GM12872 (cell line): ENCODE results near the gene EGFR.

Experiments
- TF ChIP-seq, protein P1 (sequence below): IDR thresholded peaks from 3 replicates; pipeline ENCODE4 v1.5.1; 2011; ENCODE audit warnings: low read depth, mild to moderate bottlenecking, low read length, moderate library complexity; ENCODE audit not compliant: insufficient read depth

EGFR gene

GRCh38 chr7:54985426-54986330 is 33.1 kb upstream of the EGFR start:
- TF ChIP-seq, protein P1, sequence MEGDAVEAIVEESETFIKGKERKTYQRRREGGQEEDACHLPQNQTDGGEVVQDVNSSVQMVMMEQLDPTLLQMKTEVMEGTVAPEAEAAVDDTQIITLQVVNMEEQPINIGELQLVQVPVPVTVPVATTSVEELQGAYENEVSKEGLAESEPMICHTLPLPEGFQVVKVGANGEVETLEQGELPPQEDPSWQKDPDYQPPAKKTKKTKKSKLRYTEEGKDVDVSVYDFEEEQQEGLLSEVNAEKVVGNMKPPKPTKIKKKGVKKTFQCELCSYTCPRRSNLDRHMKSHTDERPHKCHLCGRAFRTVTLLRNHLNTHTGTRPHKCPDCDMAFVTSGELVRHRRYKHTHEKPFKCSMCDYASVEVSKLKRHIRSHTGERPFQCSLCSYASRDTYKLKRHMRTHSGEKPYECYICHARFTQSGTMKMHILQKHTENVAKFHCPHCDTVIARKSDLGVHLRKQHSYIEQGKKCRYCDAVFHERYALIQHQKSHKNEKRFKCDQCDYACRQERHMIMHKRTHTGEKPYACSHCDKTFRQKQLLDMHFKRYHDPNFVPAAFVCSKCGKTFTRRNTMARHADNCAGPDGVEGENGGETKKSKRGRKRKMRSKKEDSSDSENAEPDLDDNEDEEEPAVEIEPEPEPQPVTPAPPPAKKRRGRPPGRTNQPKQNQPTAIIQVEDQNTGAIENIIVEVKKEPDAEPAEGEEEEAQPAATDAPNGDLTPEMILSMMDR: no peak

GRCh38 chr7:54986716-54987115 is 32.1 kb upstream of the EGFR start:
- TF ChIP-seq, protein P1: no peak

- TF ChIP-seq, protein P1: no peak
Measured at GRCh38 chr7:54987772-54988171, 31.0 kb upstream of the EGFR start.

DNA sequence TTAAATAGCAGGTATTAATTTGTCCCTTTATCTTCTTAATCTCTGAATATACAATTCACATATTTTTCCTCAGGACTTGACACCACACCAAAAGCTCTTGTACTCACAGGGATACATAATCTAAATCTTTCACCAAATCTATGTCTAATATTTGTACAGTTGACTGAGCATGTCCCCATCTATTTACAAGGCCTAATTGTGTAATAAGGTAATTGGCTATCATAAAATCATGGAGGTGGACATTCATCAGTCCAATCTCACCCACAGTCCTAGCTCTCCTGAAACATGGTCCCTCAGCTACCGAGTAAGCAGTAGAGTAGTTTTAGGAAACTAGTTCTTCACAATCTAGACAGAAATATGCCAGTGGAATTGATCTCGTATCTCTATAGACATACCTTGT is 30.3 kb upstream of the EGFR start:
- TF ChIP-seq, protein P1: no peak

DNA sequence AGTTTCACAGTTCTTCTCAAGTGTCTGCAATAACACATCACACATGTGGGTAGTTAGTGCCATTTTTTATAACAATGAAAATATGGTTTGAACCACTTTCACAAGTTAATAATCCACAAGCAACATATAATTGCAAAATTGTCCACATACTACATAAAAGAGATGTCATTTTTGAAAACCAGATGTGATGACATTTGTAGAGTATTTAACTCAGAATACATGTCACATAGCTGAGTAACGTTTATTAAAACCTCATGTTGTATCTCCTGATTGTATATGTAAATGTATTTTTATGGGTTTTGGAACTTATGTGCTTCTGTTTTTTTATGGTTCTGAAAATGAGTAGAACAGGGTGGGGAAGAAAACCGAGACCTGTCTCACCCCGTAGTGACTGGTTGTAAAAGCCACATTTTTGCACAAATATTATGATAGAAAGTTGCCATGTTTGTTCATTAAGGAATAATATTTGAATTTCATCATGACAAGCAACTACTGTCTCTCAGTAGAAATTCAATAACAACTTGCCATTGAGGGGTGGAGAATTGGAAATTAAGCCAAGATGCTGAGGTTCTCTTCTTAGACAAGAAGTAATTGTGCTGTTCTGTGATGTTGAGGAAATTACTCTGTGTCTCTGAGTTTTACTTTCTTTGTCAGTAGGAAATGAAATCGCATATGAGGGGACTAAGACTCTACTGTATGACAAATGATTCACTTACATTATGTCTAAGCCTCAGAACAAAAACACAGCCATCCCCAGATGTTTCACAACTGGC is 29.2 kb upstream of the EGFR start:
- TF ChIP-seq, protein P1: no peak

GRCh38 chr7:54991341-54991740 is 27.5 kb upstream of the EGFR start:
- TF ChIP-seq, protein P1: no peak

- TF ChIP-seq, protein P1: no peak
Measured at GRCh38 chr7:54992871-54993475, 25.8 kb upstream of the EGFR start.
